SU-DHL-6 (cell line): Measurements from ENCODE around the gene TOGARAM2.

Experiments
- EZH2phosphoT487 ChIP-seq: fragments of 200-600 bp; sonication (generic), shearing (Covaris generic); conservative IDR thresholded peaks from 2 replicates; pipeline ENCODE4 v1.6.1; 2018; ENCODE audit warnings: mild to moderate bottlenecking, antibody characterized with exemption, low read length, moderate library complexity, mixed read lengths
- TF ChIP-seq, protein P1 (sequence below): fragments of 200-600 bp; sonication (generic); IDR thresholded peaks from one replicate; pipeline ENCODE4 v1.5.1; 2017; ENCODE audit warnings: antibody characterized with exemption, mild to moderate bottlenecking, low read length, moderate library complexity; ENCODE audit not compliant: insufficient read depth, poor library complexity, severe bottlenecking

DNA sequence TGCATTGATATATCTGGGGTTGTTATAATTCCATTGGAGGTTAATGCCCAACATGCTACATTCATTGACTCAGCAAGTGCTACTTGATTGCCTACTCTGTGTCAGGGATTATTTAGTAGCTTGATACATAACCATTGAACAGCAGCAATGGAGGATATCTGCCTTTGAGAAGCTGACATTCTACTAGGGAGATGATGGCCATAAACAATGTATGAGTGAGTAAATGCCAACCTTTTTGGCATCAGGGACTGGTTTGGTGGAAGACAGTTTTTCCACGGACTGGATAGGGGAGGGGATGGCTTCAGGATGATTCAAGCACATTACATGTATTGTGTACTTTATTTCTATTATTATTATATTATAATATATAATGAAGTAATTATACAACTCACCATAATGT, 31.9 kb upstream of the TOGARAM2 start:
- TF ChIP-seq, protein P1, sequence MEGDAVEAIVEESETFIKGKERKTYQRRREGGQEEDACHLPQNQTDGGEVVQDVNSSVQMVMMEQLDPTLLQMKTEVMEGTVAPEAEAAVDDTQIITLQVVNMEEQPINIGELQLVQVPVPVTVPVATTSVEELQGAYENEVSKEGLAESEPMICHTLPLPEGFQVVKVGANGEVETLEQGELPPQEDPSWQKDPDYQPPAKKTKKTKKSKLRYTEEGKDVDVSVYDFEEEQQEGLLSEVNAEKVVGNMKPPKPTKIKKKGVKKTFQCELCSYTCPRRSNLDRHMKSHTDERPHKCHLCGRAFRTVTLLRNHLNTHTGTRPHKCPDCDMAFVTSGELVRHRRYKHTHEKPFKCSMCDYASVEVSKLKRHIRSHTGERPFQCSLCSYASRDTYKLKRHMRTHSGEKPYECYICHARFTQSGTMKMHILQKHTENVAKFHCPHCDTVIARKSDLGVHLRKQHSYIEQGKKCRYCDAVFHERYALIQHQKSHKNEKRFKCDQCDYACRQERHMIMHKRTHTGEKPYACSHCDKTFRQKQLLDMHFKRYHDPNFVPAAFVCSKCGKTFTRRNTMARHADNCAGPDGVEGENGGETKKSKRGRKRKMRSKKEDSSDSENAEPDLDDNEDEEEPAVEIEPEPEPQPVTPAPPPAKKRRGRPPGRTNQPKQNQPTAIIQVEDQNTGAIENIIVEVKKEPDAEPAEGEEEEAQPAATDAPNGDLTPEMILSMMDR, result no peak
- TF ChIP-seq EZH2phosphoT487, result no peak
